Spleen (tissue), 7 donors: ENCODE data around the gene CFAP210.

Experiments used
- POLR2A ChIP-seq, 3 donors: fragments of 450-650 bp; IDR thresholded peaks; one replicate each; pipeline ENCODE4 v1.5.1; 2017; ENCODE audit warnings: antibody characterized with exemption in 3 of 3, mild to moderate bottlenecking in 1 of 3
- TF ChIP-seq, protein P1 (sequence below), 11 experiments: fragments of 200-600 bp in 7 of 11; fragments of 450-650 bp in 4 of 11; sonication (generic) in 4 of 11; IDR thresholded peaks in 8 of 11; conservative IDR thresholded peaks in 3 of 11; 1 replicate in 7 of 11; 2 replicates in 4 of 11; pipeline versions ENCODE4 v1.4.0 to v1.8.0; 2016 to 2021; ENCODE audit warnings: antibody characterized with exemption in 11 of 11, inconsistent platforms in 4 of 11, mild to moderate bottlenecking in 1 of 11
- donor health status: DM: no; HTN: no; CAD: no; lungs with moderate emphysema.
- donor health status: DM: no; HTN: no; CAD: no.
- donor health status: DM: no; HTN: no; CAD: no.

DNA sequence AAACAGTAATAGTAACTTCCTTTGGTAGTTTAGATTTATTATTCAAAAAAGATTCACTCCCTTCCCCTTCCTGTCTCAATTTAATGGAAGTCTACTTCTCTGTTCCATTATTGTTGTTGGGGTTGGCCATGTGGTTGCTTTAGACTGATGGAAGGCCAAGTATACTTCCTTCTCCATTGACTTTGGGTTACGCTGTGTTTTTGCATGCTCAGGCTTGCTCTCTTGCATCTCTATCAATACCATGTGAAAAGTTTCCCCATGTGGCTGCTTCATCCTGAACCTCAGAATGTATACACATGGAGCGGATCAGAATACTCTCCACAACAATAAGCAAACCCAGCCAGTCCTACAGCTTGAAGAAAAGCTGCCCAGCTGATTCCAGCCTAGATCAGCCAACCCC, 20.3 kb downstream of the CFAP210 start:
- no peak for TF ChIP-seq POLR2A (IDR thresholded peaks at IDR 0.05)
- TF ChIP-seq, protein P1, sequence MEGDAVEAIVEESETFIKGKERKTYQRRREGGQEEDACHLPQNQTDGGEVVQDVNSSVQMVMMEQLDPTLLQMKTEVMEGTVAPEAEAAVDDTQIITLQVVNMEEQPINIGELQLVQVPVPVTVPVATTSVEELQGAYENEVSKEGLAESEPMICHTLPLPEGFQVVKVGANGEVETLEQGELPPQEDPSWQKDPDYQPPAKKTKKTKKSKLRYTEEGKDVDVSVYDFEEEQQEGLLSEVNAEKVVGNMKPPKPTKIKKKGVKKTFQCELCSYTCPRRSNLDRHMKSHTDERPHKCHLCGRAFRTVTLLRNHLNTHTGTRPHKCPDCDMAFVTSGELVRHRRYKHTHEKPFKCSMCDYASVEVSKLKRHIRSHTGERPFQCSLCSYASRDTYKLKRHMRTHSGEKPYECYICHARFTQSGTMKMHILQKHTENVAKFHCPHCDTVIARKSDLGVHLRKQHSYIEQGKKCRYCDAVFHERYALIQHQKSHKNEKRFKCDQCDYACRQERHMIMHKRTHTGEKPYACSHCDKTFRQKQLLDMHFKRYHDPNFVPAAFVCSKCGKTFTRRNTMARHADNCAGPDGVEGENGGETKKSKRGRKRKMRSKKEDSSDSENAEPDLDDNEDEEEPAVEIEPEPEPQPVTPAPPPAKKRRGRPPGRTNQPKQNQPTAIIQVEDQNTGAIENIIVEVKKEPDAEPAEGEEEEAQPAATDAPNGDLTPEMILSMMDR (IDR thresholded peaks at IDR 0.05 in 8 of 11, conservative IDR thresholded peaks at IDR 0.05 in 3 of 11), result no peak
